RPMI8226 (cell line): Measurements from ENCODE around the gene KCNQ2.

Source experiments
- DNase-seq: peaks from one replicate; pipeline ENCODE4 v3.0.0-alpha.2; 2015

KCNQ2 gene

DNA sequence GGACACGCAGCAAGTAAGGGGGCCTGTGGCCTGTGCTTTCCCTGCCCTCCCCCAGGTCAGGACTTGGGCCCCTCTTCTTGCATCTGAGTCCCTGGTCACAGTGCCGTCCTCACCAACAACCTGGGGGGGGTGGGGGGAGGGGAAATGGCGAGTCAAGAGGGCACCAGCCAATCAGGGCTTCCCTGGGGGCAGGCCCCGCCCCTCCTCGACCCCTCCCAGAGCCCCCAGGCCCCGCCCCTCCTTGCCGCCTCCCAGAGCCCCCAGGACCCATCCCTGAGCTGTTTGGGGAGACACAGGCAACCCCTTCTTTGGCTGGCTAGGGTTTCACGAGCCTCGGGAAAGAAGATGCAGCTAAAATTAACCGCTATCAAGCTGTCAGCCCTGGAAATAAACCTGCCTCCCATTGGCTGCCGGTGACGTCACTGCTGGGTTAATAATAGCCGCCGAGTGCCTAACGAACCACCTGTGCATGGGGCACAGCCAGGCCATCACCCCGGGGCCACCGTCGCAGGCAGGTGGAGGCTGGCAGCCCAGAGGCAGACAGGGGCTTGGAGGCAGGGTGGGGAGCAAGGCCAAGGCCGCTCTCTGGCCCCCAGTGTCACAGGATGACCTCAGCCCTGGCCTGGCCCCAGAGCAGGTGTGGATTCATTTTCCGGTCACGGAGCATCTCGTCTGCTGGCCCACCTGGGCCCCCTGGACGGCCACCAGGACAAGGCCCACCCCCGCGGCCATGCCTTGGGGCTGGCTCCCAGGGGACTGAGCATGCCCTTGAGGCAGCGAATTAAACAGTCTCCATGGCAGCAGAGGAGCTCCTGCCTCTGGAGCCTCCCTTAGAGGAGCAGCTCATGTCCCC, 29.6 kb upstream of the KCNQ2 start:
- DNase-seq = peak; percentile 93

DNA sequence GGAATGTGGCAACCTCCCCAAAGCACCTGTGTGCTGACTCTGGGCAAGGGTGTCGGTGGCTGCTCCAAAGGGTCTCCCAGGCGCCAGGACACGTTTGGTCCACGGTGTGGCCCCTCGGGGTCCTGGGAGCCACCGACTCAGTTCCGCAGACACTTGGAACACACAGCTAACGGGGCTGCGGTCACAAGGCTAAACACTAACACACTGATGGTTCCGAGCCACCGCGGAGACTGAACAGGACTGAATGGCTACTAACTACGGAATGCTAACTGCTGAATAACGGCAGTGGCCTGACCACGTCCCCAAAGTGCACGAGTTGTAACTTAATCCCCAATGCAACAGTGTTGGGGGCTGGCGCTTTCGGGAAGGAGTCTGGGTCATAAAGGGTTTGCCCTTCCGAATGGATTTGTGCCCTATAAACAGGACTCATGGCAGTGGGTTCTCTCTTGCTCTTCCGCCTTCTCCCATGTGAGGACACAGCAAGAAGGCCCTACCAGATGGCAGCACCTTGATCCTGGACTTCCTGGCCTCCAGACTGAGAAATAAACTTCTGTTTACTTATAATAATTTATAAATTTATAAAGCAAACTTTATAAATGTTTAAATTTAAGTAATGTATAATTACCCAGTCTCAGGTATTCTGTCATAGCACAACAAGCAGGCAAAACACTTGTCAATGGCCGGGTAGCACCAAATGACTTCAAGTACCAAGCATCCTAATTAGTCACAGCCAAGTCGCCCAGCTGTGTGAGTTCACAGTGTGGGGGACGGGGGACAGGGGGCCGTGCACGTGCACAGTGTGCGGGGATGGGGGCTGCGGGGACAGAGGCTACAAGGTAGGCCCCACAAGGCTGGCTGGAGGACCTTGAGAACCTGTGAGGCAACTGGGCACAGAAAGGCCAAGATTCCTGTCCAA, 28.7 kb upstream of the KCNQ2 start:
- no peak for DNase-seq

DNA sequence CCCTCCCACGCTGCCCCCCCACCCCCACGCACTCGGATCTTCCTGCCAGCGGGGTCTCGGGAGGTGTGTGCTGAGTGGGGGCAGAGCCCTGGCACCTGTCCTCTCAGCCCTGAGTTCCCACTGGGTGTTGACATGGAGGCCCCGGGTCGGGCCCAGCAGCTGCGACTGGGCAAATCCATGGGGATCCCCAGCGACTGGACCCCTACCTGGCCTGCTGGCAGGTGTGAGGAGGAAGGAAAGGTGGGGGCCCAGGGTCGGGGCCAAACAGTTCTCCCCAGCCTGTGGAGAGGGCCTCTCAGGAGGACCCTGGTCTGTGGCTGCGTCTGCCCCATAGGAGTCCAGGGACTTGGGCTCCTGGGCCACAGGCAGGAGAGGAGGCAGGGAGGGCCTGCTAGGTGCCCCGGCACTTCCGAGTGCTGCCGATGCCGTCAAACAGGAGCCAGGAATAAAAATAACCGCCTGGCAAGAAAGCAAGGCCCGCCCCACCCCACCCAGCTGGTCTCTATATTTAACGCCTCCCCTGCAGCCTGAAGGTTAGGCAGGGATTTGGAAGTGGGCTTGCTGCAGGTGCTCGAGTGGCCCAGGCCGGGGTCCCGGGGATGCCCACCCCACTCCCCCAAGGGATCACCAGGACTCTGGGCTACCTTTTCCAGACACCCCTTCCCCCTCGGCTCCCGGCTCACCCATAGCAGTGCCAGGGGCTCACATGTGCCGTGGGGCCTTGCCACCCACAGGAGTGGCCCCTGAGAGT, 27.9 kb upstream of the KCNQ2 start:
- no peak for DNase-seq

DNA sequence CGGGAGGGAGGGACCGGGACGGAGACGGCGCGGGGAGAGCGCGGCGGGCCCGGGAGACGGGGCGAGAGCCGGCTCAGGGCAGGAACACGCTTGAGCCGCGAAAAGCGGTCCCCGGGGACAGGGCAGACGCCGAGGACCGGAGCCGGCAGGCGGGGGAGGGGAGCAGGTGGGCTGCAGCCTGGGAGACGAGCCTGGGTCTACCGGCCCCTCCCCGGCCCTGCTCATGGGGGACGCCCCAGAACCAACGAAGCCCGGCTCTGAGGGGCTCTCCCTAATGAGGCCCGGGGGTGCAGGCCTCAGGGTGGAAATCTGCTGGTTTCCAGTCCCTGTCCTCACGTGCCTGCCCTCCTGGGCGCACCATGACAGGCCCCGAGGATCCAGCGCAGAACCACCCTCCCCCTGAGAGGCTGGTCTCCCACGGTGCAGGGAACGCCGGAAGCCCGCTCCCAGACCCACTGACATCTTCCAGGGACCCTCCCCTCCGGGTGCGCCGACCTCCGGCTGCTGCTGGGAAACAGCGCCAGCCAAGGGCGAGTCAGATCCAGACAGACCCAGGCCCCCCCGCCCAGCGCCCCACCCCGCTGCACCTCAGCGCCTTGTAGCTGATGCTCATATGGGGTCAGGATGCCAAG, 27.0 kb upstream of the KCNQ2 start:
- no peak for DNase-seq

DNA sequence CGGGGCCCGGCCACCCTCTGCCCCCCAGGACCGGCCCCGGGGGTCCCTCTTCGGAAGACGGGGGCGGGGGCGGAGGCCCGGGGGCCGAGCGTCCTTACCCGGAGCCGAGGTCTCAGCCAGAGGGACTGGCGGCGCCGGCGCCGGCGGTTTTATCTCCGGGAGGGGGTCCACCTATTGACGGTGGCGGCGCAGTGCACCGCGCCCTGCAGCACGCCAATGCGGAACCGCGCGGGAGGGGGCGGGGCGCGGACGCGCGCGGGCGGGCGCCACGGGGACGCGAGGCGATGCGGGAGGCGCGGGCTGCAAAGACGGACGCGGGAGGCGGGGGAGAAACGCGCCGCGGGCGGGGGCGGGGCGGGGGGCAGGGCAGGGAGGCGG, 26.5 kb upstream of the KCNQ2 start, which contains the start of gene EEF1A2:
Gene EEF1A2 (minus strand): TSS at position 124 of the 378 bp plus-strand sequence. CDS start 1,320 bp downstream, outside the sequence.
- DNase-seq = peak; percentile 77

DNA sequence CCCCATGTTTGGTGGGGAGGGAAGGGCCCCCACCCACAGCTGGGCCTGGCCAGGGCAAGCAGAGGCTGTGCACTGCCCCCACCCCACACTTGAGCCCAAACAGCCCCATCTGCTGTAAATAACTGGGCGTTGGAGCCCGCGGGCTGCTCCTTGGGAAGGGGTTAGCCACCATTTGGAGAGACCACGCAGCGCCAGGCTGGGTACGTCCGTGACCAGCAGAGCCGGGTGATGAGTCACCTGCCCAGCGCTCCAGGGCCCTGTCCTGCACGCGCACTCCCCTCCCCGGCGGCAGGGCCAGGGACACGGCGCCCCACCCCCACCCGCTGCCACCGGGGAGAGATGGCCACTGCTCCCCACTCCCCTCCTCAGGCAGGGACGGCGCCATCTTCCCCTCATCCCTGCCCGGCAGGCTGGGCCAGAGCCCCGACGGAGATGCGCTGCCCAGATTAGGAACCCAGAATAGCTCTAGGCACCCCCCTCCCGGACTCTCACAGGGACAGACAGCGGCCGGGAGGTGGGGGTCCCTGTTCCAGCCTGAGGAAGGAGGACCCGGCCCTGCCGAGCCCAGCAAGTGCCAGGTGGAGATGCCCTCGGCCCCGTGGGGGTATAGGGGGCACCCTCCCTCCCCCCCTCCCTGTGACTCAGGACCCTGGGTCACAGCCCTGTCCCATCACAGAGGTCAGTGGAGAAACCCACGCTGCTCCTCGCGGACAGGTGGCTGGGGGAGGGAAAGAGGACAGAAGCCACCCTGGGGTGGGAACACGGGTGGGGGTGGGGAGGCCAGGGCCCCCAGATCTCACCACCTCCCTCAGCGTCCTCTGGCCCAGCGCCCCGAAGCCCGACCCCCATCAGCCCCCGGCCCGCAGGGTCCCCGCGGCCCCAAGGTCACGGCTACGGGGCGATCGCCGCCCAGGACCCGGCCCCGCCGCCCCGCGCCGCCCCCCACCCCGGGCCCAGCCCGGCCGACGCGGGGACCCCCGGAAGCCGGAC, 25.8 kb upstream of the KCNQ2 start:
- peak; percentile 44 for DNase-seq

DNA sequence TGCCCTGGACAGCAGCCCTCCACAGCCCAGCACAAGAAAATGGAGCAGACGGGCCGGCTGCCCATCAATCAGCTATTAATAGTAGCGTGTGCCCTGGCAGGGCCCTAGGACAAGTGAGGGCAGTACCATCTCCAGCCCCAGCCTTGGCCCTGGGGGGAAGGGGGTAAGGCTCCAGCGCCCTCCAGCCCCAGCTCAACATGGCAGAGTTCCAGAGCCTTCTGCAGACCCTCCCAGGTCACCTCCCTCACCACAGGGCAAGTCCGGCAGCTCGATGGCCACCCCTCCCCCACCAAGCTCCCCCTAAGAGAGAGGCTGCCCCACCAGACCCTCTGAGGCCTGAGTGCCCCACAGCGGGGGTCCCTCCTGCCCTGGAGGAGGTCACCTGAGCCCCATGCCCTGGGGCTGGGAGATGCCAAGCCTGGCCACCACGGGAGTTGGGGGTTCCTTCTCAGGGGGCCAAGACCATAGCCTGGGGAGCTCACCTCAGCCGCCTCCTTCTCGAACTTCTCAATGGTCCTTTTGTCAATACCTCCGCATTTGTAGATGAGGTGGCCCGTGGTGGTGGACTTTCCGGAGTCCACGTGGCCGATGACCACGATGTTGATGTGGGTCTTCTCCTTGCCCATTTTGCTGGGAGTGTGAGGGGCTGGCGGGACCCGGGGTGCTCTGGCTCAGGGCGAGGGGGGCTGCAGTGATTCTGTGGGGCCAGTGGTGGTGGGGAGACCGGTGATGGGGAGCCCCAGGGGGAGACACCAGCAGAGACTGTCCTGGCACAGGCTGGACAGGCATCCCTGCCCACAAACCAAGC, 24.9 kb upstream of the KCNQ2 start:
- no peak for DNase-seq

DNA sequence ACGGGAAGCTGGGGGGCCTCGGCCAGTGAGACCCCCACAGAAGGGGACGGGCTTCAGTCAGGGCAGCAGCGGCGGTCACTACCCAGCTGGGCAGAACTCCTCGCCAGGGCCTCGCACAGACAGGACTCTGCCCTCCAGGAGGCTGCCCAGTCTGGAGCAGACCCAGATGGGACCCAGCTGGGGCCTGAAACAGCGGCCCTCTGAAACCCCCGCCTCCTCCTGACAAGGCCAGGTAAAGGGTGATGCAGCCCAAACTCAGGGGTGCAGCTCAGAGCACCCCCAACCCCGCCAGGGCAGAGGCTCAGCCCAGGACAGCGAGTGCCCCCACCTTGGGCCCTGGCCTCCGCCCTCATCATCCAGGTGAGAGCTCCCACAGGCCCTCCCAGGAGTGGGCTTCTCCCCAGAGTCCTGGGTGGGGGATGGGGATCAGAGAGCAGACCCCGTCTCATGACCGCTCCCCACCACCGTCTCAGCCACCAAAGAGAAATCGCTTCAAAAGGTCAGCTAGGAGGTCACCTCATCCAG, 24.2 kb upstream of the KCNQ2 start:
- no peak for DNase-seq

DNA sequence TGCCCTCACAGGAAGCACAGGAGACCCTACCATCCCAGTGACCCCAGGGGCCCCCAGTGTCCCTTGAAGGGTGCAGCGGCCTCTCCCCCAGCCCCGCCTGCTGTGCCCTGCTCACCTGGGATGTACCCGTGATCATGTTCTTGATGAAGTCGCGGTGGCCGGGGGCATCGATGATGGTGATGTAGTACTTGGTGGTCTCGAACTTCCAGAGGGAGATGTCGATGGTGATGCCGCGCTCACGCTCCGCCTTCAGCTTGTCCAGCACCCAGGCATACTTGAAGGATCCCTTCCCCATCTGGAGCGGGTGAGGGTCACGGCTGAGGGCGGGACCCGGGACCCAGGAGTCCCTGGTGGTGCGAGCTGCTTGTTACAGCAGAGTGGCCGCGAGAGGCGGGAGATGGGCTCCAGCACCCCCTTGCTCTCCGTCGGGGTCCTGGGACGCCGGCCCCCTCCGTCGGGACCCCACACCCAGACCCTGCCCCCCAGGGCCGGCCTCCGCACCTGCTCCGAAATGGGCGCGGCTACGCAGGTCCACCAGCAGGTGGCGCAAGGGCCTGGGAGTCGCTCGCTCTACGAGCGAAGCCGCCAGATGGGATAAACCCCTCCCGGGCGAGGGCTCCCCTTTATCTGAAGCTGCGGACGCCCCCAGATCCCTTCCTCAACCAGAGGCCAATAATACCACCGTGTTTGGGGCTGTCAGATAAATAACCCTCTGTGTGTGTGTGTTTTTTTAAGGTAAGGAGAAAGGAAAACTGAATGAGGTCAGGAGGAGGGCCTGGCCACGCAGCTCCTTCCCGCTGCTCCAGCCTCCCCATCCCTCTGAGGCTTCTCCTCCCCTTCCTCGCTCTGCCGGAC, 23.5 kb upstream of the KCNQ2 start:
- peak; percentile 76 for DNase-seq

DNA sequence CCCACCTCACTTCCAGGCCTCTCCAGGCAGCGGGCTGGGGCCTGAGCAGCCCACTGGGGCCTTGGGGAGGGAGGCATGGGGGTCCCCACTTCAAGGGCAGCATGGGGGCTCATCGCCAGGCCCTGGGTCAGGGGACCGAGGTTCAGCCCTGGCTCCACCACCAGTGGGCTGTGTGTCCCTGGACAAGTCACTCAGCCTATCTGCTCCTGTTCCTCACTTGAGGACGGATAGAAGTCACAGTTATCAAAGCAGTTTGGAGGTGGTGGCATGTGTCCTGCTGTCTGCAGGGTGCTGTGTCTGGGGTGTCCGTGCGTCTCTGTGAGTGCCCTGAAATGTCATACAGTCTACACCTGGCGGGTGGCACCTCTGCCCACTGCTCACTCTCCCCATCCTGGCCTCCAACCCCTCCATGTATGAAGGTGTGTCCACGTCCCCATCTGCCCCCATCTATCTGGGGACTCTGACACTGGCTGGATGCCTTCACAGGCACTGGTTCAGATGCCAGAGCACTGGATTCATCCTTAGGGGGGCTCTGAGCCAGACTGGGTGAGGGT, 22.8 kb upstream of the KCNQ2 start:
- no peak for DNase-seq

DNA sequence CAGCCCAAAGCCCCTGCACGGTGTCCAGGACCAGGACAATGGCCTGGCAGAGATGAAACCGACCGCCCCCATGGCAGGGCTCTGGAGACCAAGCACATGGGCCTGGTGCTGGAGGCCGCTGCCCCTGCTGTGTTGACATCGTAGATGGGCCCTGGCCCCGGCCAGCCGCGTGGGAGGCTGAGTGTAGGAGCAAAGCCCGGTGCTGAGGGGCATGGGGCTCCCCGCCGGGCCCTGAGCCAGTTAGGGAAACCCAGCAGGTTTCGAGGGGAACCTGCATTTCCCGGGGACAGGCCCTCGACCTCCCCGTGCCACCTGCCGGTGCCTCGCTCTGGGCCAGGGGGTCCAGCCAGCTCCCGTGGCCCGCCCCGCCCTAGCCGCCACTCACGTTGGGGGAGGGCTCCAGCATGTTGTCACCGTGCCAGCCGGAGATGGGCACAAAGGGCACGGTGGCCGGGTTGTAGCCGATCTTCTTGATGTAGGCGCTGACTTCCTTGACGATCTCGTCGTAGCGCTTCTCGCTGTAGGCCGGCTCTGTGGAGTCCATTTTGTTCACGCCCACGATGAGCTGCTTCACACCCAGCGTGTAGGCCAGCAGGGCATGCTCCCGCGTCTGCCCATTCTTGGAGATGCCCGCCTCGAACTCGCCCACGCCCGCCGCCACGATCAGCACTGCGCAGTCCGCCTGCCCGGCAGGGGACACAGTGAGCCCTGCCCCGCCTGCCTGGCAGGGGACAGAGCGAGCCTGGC, 22.1 kb upstream of the KCNQ2 start:
- DNase-seq = no peak

DNA sequence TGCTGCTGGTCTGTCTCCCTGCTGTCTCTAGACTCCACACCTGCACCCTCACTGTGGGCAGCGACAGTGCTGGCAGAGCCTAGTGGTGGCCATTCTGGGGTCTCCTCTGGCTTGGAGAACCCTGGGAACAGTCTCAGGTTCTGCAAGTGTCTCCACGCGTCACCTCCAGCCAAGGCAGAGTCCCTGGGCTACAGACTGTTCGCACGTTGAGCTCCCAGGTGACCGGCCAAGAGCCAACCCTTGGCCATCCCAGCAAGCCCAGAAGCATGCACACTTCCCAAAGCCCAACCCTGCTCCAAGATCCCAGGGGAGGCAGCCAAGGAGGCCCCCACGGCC, 21.6 kb upstream of the KCNQ2 start:
- no peak for DNase-seq

DNA sequence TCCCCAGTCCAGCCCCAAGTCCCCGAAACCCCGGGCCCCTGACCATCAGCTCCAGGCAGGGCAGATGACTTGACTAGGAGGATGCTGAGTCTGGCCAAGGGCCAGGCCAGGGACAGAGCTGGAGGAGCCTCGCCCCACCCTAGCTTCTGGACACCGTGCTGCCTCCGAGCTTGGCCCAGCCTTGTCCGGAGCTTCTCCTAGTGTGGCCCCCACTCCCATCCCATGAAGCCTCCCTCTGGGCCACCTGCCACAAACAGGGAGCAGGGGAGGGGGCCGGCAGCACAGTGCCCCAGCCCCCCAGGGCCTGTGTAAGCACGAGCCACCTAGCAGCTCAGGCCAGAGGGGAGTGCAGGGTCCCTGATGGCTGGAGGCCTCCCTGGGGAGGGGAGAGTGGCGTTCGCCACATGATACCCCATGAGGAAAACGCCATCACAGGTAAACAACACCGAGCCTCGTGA, 21.1 kb upstream of the KCNQ2 start:
- no peak for DNase-seq

DNA sequence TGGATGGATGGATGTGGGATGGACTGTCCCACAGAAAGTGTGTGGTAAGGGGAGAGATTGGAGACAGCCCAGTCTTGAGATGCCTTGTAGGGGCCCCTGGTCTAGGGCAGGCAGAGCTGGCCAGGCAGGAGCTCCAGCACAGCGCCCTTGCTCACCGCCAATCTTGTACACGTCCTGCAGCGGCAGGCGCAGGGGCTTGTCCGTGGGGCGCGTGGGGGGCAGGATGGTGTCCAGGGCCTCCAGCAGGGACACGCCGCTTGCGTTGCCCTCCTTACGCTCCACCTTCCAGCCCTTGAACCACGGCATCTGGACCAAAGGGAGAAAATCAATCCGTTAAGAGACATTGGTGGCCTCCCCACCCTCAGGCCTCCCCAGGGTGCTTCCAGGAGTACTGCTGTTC, 20.5 kb upstream of the KCNQ2 start:
- DNase-seq = no peak

DNA sequence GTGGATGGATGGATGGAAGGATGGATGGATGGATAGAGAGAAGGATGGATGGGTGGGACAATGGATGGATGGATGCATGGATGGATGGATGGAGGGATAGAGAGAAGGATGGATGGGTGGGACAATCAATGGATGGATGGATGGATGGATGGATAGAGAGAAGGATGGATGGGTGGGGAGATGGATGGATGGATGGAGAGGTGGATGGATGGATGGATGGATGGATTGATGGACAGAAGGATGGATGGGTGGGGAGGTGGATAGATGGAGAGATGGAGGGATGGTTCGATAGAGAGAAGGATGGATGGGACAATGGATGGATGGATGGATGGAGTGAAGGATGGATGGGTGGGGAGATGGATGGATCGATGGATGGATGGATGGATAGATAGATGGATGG, 20.1 kb upstream of the KCNQ2 start:
- no peak for DNase-seq

DNA sequence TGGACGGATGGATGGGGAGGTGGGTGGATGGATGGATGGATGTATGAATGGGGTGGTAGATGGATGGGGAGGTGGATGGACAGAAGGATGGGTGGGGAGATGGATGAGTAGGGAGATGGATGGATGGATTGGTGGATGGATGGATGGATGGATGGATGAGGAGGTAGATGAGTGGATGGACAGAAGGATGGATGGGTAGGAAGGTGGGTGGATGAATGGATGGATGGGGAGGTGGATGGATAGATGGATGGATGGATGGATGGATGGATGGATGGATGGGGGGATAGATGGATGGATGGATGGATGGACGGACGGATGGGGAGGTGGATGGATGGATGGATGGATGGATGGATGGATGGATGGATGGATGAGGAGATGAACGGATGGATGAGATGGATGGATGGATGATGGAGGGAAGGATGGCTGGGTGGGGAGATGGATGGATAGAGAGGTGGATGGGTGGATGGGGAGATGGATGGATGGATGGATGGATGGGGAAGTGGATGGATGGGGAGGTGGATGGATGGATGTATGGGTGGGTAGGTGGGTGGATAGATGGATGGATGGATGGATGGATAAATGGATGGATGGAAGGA, 19.3 kb upstream of the KCNQ2 start:
- no peak for DNase-seq

DNA sequence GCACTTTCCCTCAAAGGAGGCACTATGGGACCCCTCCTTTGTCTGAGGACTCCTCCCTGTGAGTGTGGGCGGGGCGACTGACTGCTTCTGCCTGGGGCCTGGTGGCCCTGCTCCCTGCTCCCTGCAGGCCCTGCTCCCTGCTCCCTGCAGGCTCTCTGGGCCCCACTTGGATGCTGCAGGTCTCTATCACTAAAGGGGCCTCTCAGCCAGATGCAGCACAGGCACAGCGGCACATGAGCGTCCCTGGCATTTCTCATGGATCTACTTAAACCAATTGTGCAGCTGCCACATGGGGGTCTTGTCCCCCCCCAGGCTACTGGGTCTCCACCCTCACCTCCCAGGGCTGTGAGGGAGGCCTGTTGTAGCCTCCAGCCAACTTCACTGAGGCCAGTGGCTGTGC, 18.6 kb upstream of the KCNQ2 start:
- DNase-seq = no peak

DNA sequence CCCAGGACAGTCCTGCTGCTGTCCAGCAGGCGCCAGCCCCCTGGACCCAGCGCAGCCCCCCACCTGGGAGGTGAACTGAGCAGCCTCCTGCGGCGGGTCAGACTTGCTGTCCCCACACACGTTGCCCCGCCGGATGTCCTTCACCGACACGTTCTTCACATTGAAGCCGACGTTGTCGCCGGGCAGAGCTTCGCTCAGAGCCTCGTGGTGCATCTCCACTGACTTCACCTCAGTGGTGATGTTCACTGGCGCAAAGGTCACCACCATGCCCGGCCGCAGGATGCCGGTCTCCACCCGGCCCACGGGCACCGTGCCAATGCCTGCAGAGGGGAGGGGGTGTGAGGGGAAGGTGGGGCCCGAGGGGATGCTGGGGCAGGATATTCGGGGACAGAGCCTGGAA, 18.0 kb upstream of the KCNQ2 start:
- no peak for DNase-seq
